Endothelial cell of umbilical vein (primary cell): ENCODE results near the gene LRRC7.

Experiments
- CTCF ChIP-seq, 2 donors: IDR thresholded peaks; 1 replicate in 1 of 2; 2 replicates in 1 of 2; pipeline ENCODE4 v1.5.1; 2011; ENCODE audit warnings: low read length in 2 of 2, mild to moderate bottlenecking in 2 of 2, moderate library complexity in 2 of 2, control low read depth in 1 of 2, inconsistent platforms in 1 of 2, low read depth in 1 of 2; ENCODE audit not compliant: insufficient read depth in 1 of 2; ENCODE audit errors: extremely low read depth in 1 of 2
- EZH2 ChIP-seq: IDR thresholded peaks from 2 replicates; pipeline ENCODE4 v1.6.1; 2012; ENCODE audit warnings: borderline replicate concordance, low read depth, mild to moderate bottlenecking, moderate library complexity, low read length, inconsistent platforms; ENCODE audit not compliant: severe bottlenecking
- JUN ChIP-seq: IDR thresholded peaks from 2 replicates; pipeline ENCODE4 v1.6.1; 2011; ENCODE audit warnings: borderline replicate concordance, low read depth; ENCODE audit not compliant: insufficient read length, insufficient read depth
- MAX ChIP-seq: IDR thresholded peaks from 2 replicates; pipeline ENCODE4 v1.6.1; 2011; ENCODE audit not compliant: insufficient read depth, insufficient read length
- POLR2A ChIP-seq: IDR thresholded peaks from 2 replicates; pipeline ENCODE4 v1.6.1; 2012; ENCODE audit warnings: low read depth, mild to moderate bottlenecking, control low read depth, low read length

GRCh38 chr1:69765951-69766350 lies 198.2 kb downstream of the LRRC7 start:
- no peak for TF ChIP-seq CTCF (IDR thresholded peaks at IDR 0.05; ENCODE audit: extremely low read depth in 1 of 2, insufficient read depth in 1 of 2, low read depth in 1 of 2, low read length in 2 of 2)
- no peak for TF ChIP-seq JUN
- no peak for TF ChIP-seq MAX
- no peak for TF ChIP-seq POLR2A
- TF ChIP-seq EZH2: no peak
